ENCODE data around the gene KLRD1. TPM values are rescaled to one million over a fixed set of nuclear protein-coding genes. Genes with fewer than 3 reads are reported as not detected.

The KLRD1 gene
- total RNA-seq, result under 1 TPM in 1 of 2 experiments, not detected in 1; 0.27 TPM

GRCh38 chr12:10307630-10308029 lies at the start of gene KLRD1:
Gene KLRD1 (plus strand): TSS chr12:10307870. CDS start chr12:10308078, 208 bp downstream.
- peaks cover 11% of the 10 kb centered on the region for H3K27me3 Mint-ChIP-seq
- peaks cover 10% of the 10 kb centered on the region for H3K9me3 Mint-ChIP-seq
- peaks cover 17% of the 10 kb centered on the region for H3K4me1 Mint-ChIP-seq
- H3K36me3 Mint-ChIP-seq (ENCODE audit: low read depth), result no peaks in the 10 kb centered on the region
- no peak for DNase-seq
- H3K4me3 Mint-ChIP-seq, result no peak within 1 kb of the TSS
- CTCF ChIA-PET, result interaction anchor here (1.5 kb wide), 1 partner anchor 14 kb away, joined by 4 read pairs; no protein-coding TSS in a partner anchor
- no peak within 1 kb of the TSS for H3K27ac Mint-ChIP-seq
- POLR2A ChIA-PET, result no interaction called here

GRCh38 chr12:10260927-10261326 lies 46.7 kb upstream of the KLRD1 start:
- no peak for DNase-seq
- Mint-ChIP-seq H3K4me1 (no peaks in the 10 kb centered on the region), H3K9me3 (no peaks in the 10 kb centered on the region), H3K27ac (no peak overlapping the region), H3K36me3 (ENCODE audit: low read depth) (no peaks in the 10 kb centered on the region), H3K4me3 (no peak overlapping the region), H3K27me3 (peaks cover 12% of the 10 kb centered on the region)
- ChIA-PET CTCF (no interaction called here), POLR2A (no interaction called here)

- Mint-ChIP-seq H3K27ac (no peak overlapping the region), H3K27me3 (peaks cover 2% of the 10 kb centered on the region), H3K4me3 (no peak overlapping the region), H3K36me3 (ENCODE audit: low read depth) (no peaks in the 10 kb centered on the region), H3K9me3 (no peaks in the 10 kb centered on the region), H3K4me1 (no peaks in the 10 kb centered on the region)
- CTCF ChIA-PET, result no interaction called here
- POLR2A ChIA-PET, result no interaction called here
- DNase-seq, result no peak
Measured at GRCh38 chr12:10268037-10268436, 39.6 kb upstream of the KLRD1 start.

GRCh38 chr12:10272467-10272866 lies 35.2 kb upstream of the KLRD1 start:
- ChIA-PET CTCF (no interaction called here), POLR2A (no interaction called here)
- no peak overlapping the region for H3K27ac Mint-ChIP-seq
- H3K9me3 Mint-ChIP-seq, result no peaks in the 10 kb centered on the region
- no peaks in the 10 kb centered on the region for H3K4me1 Mint-ChIP-seq
- H3K27me3 Mint-ChIP-seq, result peaks cover 7% of the 10 kb centered on the region
- no peak for DNase-seq
- no peaks in the 10 kb centered on the region for H3K36me3 Mint-ChIP-seq (ENCODE audit: low read depth)
- no peak overlapping the region for H3K4me3 Mint-ChIP-seq

GRCh38 chr12:10276774-10277173 lies 30.9 kb upstream of the KLRD1 start:
- ChIA-PET CTCF (no interaction called here), POLR2A (no interaction called here)
- DNase-seq, result no peak
- Mint-ChIP-seq H3K4me3 (no peak overlapping the region), H3K27me3 (peaks cover 19% of the 10 kb centered on the region), H3K4me1 (no peaks in the 10 kb centered on the region), H3K36me3 (ENCODE audit: low read depth) (no peaks in the 10 kb centered on the region), H3K27ac (no peak overlapping the region), H3K9me3 (no peaks in the 10 kb centered on the region)

GRCh38 chr12:10278104-10278503 lies 29.6 kb upstream of the KLRD1 start:
- POLR2A ChIA-PET, result no interaction called here
- Mint-ChIP-seq H3K27ac (no peak overlapping the region), H3K4me1 (no peaks in the 10 kb centered on the region), H3K4me3 (no peak overlapping the region), H3K36me3 (ENCODE audit: low read depth) (no peaks in the 10 kb centered on the region), H3K9me3 (no peaks in the 10 kb centered on the region), H3K27me3 (peaks cover 25% of the 10 kb centered on the region)
- CTCF ChIA-PET, result no interaction called here
- DNase-seq, result no peak

GRCh38 chr12:10279937-10280336 lies 27.7 kb upstream of the KLRD1 start:
- H3K4me3 Mint-ChIP-seq, result no peak overlapping the region
- no peaks in the 10 kb centered on the region for H3K4me1 Mint-ChIP-seq
- H3K27ac Mint-ChIP-seq, result no peak overlapping the region
- no peaks in the 10 kb centered on the region for H3K36me3 Mint-ChIP-seq (ENCODE audit: low read depth)
- H3K27me3 Mint-ChIP-seq, result peaks cover 24% of the 10 kb centered on the region
- CTCF ChIA-PET, result no interaction called here
- DNase-seq, result no peak
- no peaks in the 10 kb centered on the region for H3K9me3 Mint-ChIP-seq
- POLR2A ChIA-PET, result no interaction called here

GRCh38 chr12:10283027-10283426 lies 24.6 kb upstream of the KLRD1 start:
- no peaks in the 10 kb centered on the region for H3K9me3 Mint-ChIP-seq
- peaks cover 22% of the 10 kb centered on the region for H3K27me3 Mint-ChIP-seq
- H3K27ac Mint-ChIP-seq, result no peak overlapping the region
- POLR2A ChIA-PET, result no interaction called here
- CTCF ChIA-PET, result no interaction called here
- DNase-seq, result no peak
- H3K4me3 Mint-ChIP-seq, result no peak overlapping the region
- no peaks in the 10 kb centered on the region for H3K36me3 Mint-ChIP-seq (ENCODE audit: low read depth)
- no peaks in the 10 kb centered on the region for H3K4me1 Mint-ChIP-seq

GRCh38 chr12:10285919-10286318 lies 21.8 kb upstream of the KLRD1 start:
- Mint-ChIP-seq H3K9me3 (no peaks in the 10 kb centered on the region), H3K4me1 (no peaks in the 10 kb centered on the region), H3K27me3 (peaks cover 12% of the 10 kb centered on the region), H3K4me3 (no peak overlapping the region), H3K36me3 (ENCODE audit: low read depth) (no peaks in the 10 kb centered on the region), H3K27ac (no peak overlapping the region)
- POLR2A ChIA-PET, result no interaction called here
- CTCF ChIA-PET, result interaction anchor here (0.6 kb wide), 1 partner anchor 56 kb away, joined by 3 read pairs; no protein-coding TSS in a partner anchor
- DNase-seq, result no peak

GRCh38 chr12:10289005-10289754 lies 18.5 kb upstream of the KLRD1 start:
- H3K9me3 Mint-ChIP-seq, result peaks cover 4% of the 10 kb centered on the region
- H3K36me3 Mint-ChIP-seq (ENCODE audit: low read depth), result peaks cover 3% of the 10 kb centered on the region
- ChIA-PET CTCF (no interaction called here), POLR2A (no interaction called here)
- peaks cover 14% of the 10 kb centered on the region for H3K4me1 Mint-ChIP-seq
- H3K27me3 Mint-ChIP-seq, result peaks cover 6% of the 10 kb centered on the region
- no peak overlapping the region for H3K27ac Mint-ChIP-seq
- no peak overlapping the region for H3K4me3 Mint-ChIP-seq
- DNase-seq, result no peak

GRCh38 chr12:10291030-10291429 lies 16.6 kb upstream of the KLRD1 start:
- H3K4me1 Mint-ChIP-seq, result peaks cover 15% of the 10 kb centered on the region

GRCh38 chr12:10293151-10293550 lies 14.5 kb upstream of the KLRD1 start:
- Mint-ChIP-seq H3K27ac (no peak overlapping the region), H3K4me1 (peaks cover 20% of the 10 kb centered on the region), H3K36me3 (ENCODE audit: low read depth) (peaks cover 3% of the 10 kb centered on the region), H3K9me3 (peaks cover 7% of the 10 kb centered on the region), H3K27me3 (peaks cover 2% of the 10 kb centered on the region), H3K4me3 (no peak overlapping the region)
- ChIA-PET POLR2A (no interaction called here), CTCF (interaction anchor here (0.7 to 1.4 kb wide), 2 partner anchors 14 to 403 kb away, joined by 3 to 4 read pairs; partner anchors contain the start of gene KLRD1)
- DNase-seq, result no peak

More at GRCh38 chr12:10291030-10291429, 16.6 kb upstream of the KLRD1 start:
- ChIA-PET POLR2A (no interaction called here), CTCF (no interaction called here)
- no peak overlapping the region for H3K27ac Mint-ChIP-seq
- peaks cover 3% of the 10 kb centered on the region for H3K36me3 Mint-ChIP-seq (ENCODE audit: low read depth)
- H3K4me3 Mint-ChIP-seq, result no peak overlapping the region
- peaks cover 2% of the 10 kb centered on the region for H3K27me3 Mint-ChIP-seq
- peaks cover 4% of the 10 kb centered on the region for H3K9me3 Mint-ChIP-seq
- DNase-seq, result no peak

- Mint-ChIP-seq H3K27me3 (peaks cover 2% of the 10 kb centered on the region), H3K9me3 (peaks cover 7% of the 10 kb centered on the region), H3K4me1 (peaks cover 20% of the 10 kb centered on the region), H3K4me3 (no peak overlapping the region), H3K36me3 (ENCODE audit: low read depth) (peaks cover 3% of the 10 kb centered on the region), H3K27ac (no peak overlapping the region)
- ChIA-PET CTCF (interaction anchor here (0.7 to 1.4 kb wide), 2 partner anchors 14 to 403 kb away, joined by 3 to 4 read pairs; partner anchors contain the start of gene KLRD1), POLR2A (no interaction called here)
- DNase-seq, result peak; percentile 47
Measured at GRCh38 chr12:10293570-10294227, 14.0 kb upstream of the KLRD1 start.

All from activated CD4-positive, alpha-beta T cell treated with anti-CD3 and anti-CD28 coated beads, Interleukin-2, amount 10 ng/mL, durations not matched to agents 7 days and 5 days (primary cell).